ENCODE measurements around the gene CAMK1D.
"Not testable (repeated sequence)": the region's sequence is repeated elsewhere in the genome, so short reads cannot be mapped to it uniquely, and the experiment has no call there.

CAMK1D gene

GRCh38 chr10:12490963-12491362, 141.6 kb downstream of the CAMK1D start:
- no peaks in the 10 kb centered on the region for H3K27me3 ChIP-seq (ENCODE audit: control insufficient read depth in 1 of 2, insufficient read depth in 2 of 2, low read length in 2 of 2)
- no peaks in the 10 kb centered on the region for H3K9me3 ChIP-seq (ENCODE audit: low read length)
- H3K36me3 ChIP-seq (ENCODE audit: insufficient read depth, low read length), result no peaks in the 10 kb centered on the region
- no peaks in the 10 kb centered on the region for H3K4me1 ChIP-seq (ENCODE audit: insufficient read depth, low read length)
- no peak overlapping the region for H3K4me3 ChIP-seq (ENCODE audit: low read depth in 1 of 2, low read length in 2 of 2)
- no peak overlapping the region for H3K9ac ChIP-seq (ENCODE audit: low read length)
- no peak overlapping the region for H3K27ac ChIP-seq (ENCODE audit: low read depth, low read length)

GRCh38 chr10:12491491-12491890, 142.1 kb downstream of the CAMK1D start:
- H3K27ac ChIP-seq (ENCODE audit: low read depth, low read length), result no peak overlapping the region
- no peaks in the 10 kb centered on the region for H3K27me3 ChIP-seq (ENCODE audit: control insufficient read depth in 1 of 2, insufficient read depth in 2 of 2, low read length in 2 of 2)
- no peak overlapping the region for H3K4me3 ChIP-seq (ENCODE audit: low read depth in 1 of 2, low read length in 2 of 2)
- H3K9me3 ChIP-seq (ENCODE audit: low read length), result no peaks in the 10 kb centered on the region
- H3K4me1 ChIP-seq (ENCODE audit: insufficient read depth, low read length), result no peaks in the 10 kb centered on the region
- H3K36me3 ChIP-seq (ENCODE audit: insufficient read depth, low read length), result no peaks in the 10 kb centered on the region
- H3K9ac ChIP-seq (ENCODE audit: low read length), result no peak overlapping the region

- Histone ChIP-seq H3K4me3 (ENCODE audit: low read depth in 1 of 2, low read length in 2 of 2) (no peak overlapping the region), H3K9me3 (ENCODE audit: low read length) (no peaks in the 10 kb centered on the region)
These were observed 142.7 kb downstream of the CAMK1D start for GRCh38 chr10:12492016-12492415.

GRCh38 chr10:12497046-12497445, 147.7 kb downstream of the CAMK1D start:
- not testable (repeated sequence) for H3K27ac ChIP-seq (ENCODE audit: low read depth, low read length); H3K27me3 ChIP-seq (ENCODE audit: control insufficient read depth in 1 of 2, insufficient read depth in 2 of 2, low read length in 2 of 2); H3K36me3 ChIP-seq (ENCODE audit: insufficient read depth, low read length); H3K4me3 ChIP-seq (ENCODE audit: low read depth in 1 of 2, low read length in 2 of 2); H3K9me3 ChIP-seq (ENCODE audit: low read length); H3K9ac ChIP-seq (ENCODE audit: low read length)
- peaks cover 29% of the 10 kb centered on the region for H3K4me1 ChIP-seq (ENCODE audit: insufficient read depth, low read length)

More at GRCh38 chr10:12492016-12492415, 142.7 kb downstream of the CAMK1D start:
- Histone ChIP-seq H3K27ac (ENCODE audit: low read depth, low read length) (no peak overlapping the region), H3K36me3 (ENCODE audit: insufficient read depth, low read length) (no peaks in the 10 kb centered on the region), H3K9ac (ENCODE audit: low read length) (no peak overlapping the region), H3K4me1 (ENCODE audit: insufficient read depth, low read length) (no peaks in the 10 kb centered on the region), H3K27me3 (ENCODE audit: control insufficient read depth in 1 of 2, insufficient read depth in 2 of 2, low read length in 2 of 2) (no peaks in the 10 kb centered on the region)

- Histone ChIP-seq H3K4me3 (ENCODE audit: low read depth in 1 of 2, low read length in 2 of 2) (no peak overlapping the region), H3K9me3 (ENCODE audit: low read length) (no peaks in the 10 kb centered on the region), H3K9ac (ENCODE audit: low read length) (no peak overlapping the region), H3K27me3 (ENCODE audit: control insufficient read depth in 1 of 2, insufficient read depth in 2 of 2, low read length in 2 of 2) (no peaks in the 10 kb centered on the region), H3K4me1 (ENCODE audit: insufficient read depth, low read length) (peaks cover 29% of the 10 kb centered on the region), H3K36me3 (ENCODE audit: insufficient read depth, low read length) (no peaks in the 10 kb centered on the region), H3K27ac (ENCODE audit: low read depth, low read length) (no peak overlapping the region)
These were observed 150.0 kb downstream of the CAMK1D start for GRCh38 chr10:12499076-12499986.

- H3K27me3 ChIP-seq (ENCODE audit: control insufficient read depth in 1 of 2, insufficient read depth in 2 of 2, low read length in 2 of 2), result no peaks in the 10 kb centered on the region
- no peak overlapping the region for H3K9ac ChIP-seq (ENCODE audit: low read length)
- no peak overlapping the region for H3K27ac ChIP-seq (ENCODE audit: low read depth, low read length)
- no peaks in the 10 kb centered on the region for H3K9me3 ChIP-seq (ENCODE audit: low read length)
- H3K4me3 ChIP-seq (ENCODE audit: low read depth in 1 of 2, low read length in 2 of 2), result no peak overlapping the region
- peaks cover 29% of the 10 kb centered on the region for H3K4me1 ChIP-seq (ENCODE audit: insufficient read depth, low read length)
- no peaks in the 10 kb centered on the region for H3K36me3 ChIP-seq (ENCODE audit: insufficient read depth, low read length)
These were observed 151.3 kb downstream of the CAMK1D start for GRCh38 chr10:12500381-12501303.

GRCh38 chr10:12501324-12501723, 152.0 kb downstream of the CAMK1D start:
- H3K4me3 ChIP-seq (ENCODE audit: low read depth in 1 of 2, low read length in 2 of 2), result no peak overlapping the region
- H3K27ac ChIP-seq (ENCODE audit: low read depth, low read length), result no peak overlapping the region

GRCh38 chr10:12501841-12502525, 152.6 kb downstream of the CAMK1D start:
- no peak overlapping the region for H3K4me3 ChIP-seq (ENCODE audit: low read depth in 1 of 2, low read length in 2 of 2)
- no peak overlapping the region for H3K9ac ChIP-seq (ENCODE audit: low read length)
- H3K27me3 ChIP-seq (ENCODE audit: control insufficient read depth in 1 of 2, insufficient read depth in 2 of 2, low read length in 2 of 2), result no peaks in the 10 kb centered on the region
- H3K36me3 ChIP-seq (ENCODE audit: insufficient read depth, low read length), result no peaks in the 10 kb centered on the region
- H3K27ac ChIP-seq (ENCODE audit: low read depth, low read length), result no peak overlapping the region
- H3K9me3 ChIP-seq (ENCODE audit: low read length), result no peaks in the 10 kb centered on the region
- peaks cover 29% of the 10 kb centered on the region for H3K4me1 ChIP-seq (ENCODE audit: insufficient read depth, low read length)

More at GRCh38 chr10:12501324-12501723, 152.0 kb downstream of the CAMK1D start:
- H3K9me3 ChIP-seq (ENCODE audit: low read length), result no peaks in the 10 kb centered on the region
- H3K4me1 ChIP-seq (ENCODE audit: insufficient read depth, low read length), result peaks cover 29% of the 10 kb centered on the region
- H3K27me3 ChIP-seq (ENCODE audit: control insufficient read depth in 1 of 2, insufficient read depth in 2 of 2, low read length in 2 of 2), result no peaks in the 10 kb centered on the region
- H3K36me3 ChIP-seq (ENCODE audit: insufficient read depth, low read length), result no peaks in the 10 kb centered on the region
- no peak overlapping the region for H3K9ac ChIP-seq (ENCODE audit: low read length)

- Histone ChIP-seq H3K27ac (ENCODE audit: low read depth, low read length) (no peak overlapping the region), H3K4me1 (ENCODE audit: insufficient read depth, low read length) (peaks cover 29% of the 10 kb centered on the region), H3K9me3 (ENCODE audit: low read length) (no peaks in the 10 kb centered on the region), H3K4me3 (ENCODE audit: low read depth in 1 of 2, low read length in 2 of 2) (no peak overlapping the region), H3K9ac (ENCODE audit: low read length) (no peak overlapping the region), H3K27me3 (ENCODE audit: control insufficient read depth in 1 of 2, insufficient read depth in 2 of 2, low read length in 2 of 2) (no peaks in the 10 kb centered on the region), H3K36me3 (ENCODE audit: insufficient read depth, low read length) (no peaks in the 10 kb centered on the region)
These were observed 153.4 kb downstream of the CAMK1D start for GRCh38 chr10:12502526-12503274.

GRCh38 chr10:12503311-12503710, 154.0 kb downstream of the CAMK1D start:
- H3K36me3 ChIP-seq (ENCODE audit: insufficient read depth, low read length), result no peaks in the 10 kb centered on the region
- H3K4me1 ChIP-seq (ENCODE audit: insufficient read depth, low read length), result peaks cover 24% of the 10 kb centered on the region
- no peaks in the 10 kb centered on the region for H3K9me3 ChIP-seq (ENCODE audit: low read length)
- H3K9ac ChIP-seq (ENCODE audit: low read length), result no peak overlapping the region
- H3K4me3 ChIP-seq (ENCODE audit: low read depth in 1 of 2, low read length in 2 of 2), result no peak overlapping the region
- H3K27ac ChIP-seq (ENCODE audit: low read depth, low read length), result no peak overlapping the region
- H3K27me3 ChIP-seq (ENCODE audit: control insufficient read depth in 1 of 2, insufficient read depth in 2 of 2, low read length in 2 of 2), result no peaks in the 10 kb centered on the region

Measured in muscle layer of colon (tissue), 2 donors.